Activated T-cell treated with anti-CD3 and anti-CD28 coated beads for 24 hours (primary cell): ENCODE measurements around the gene DEFB121.
"Not testable (repeated sequence)": the region's sequence is repeated elsewhere in the genome, so short reads cannot be mapped to it uniquely, and the experiment has no call there.

ENCODE experiments used
- DNase-seq: peaks from one replicate; pipeline ENCODE4 v3.0.0-alpha.2; 2020; ENCODE audit warnings: low read depth

DEFB121 gene

GRCh38 chr20:31406115-31406514 is at the start of gene DEFB121:
DEFB121 (minus strand) TSS chr20:31406215; CDS start chr20:31406152, 63 bp downstream.
- DNase-seq = no peak

GRCh38 chr20:31454361-31454760 is 48.3 kb upstream of the DEFB121 start:
- DNase-seq = no peak

GRCh38 chr20:31452575-31452974 is 46.6 kb upstream of the DEFB121 start:
- no peak for DNase-seq

- no peak for DNase-seq
Observed at GRCh38 chr20:31449511-31450414, 43.7 kb upstream of the DEFB121 start.

GRCh38 chr20:31446084-31446819 is 40.2 kb upstream of the DEFB121 start:
- no peak for DNase-seq

- no peak for DNase-seq
Observed at GRCh38 chr20:31440012-31440659, 34.1 kb upstream of the DEFB121 start, which contains the start of gene DEFB123. DEFB123 (plus strand) TSS chr20:31440632; CDS start chr20:31440699, 67 bp downstream.

GRCh38 chr20:31430568-31431115 is 24.6 kb upstream of the DEFB121 start:
- DNase-seq = no peak

- not testable (repeated sequence) for DNase-seq
Observed at GRCh38 chr20:31427576-31427975, 21.6 kb upstream of the DEFB121 start.

GRCh38 chr20:31426891-31427551 is 21.0 kb upstream of the DEFB121 start:
- DNase-seq = not testable (repeated sequence)

- no peak for DNase-seq
Observed at GRCh38 chr20:31425797-31426196, 19.8 kb upstream of the DEFB121 start.

GRCh38 chr20:31418307-31418706 is 12.3 kb upstream of the DEFB121 start:
- no peak for DNase-seq

GRCh38 chr20:31415653-31416052 is 9.6 kb upstream of the DEFB121 start:
- no peak for DNase-seq

- DNase-seq = no peak
Observed at GRCh38 chr20:31414381-31414780, 8.4 kb upstream of the DEFB121 start.

- DNase-seq = no peak
Observed at GRCh38 chr20:31410011-31410410, 4.0 kb upstream of the DEFB121 start.

GRCh38 chr20:31403886-31404285 is 2.1 kb downstream of the DEFB121 start:
- no peak for DNase-seq

GRCh38 chr20:31394900-31395299 is 11.1 kb downstream of the DEFB121 start:
- no peak for DNase-seq

- no peak for DNase-seq
Observed at GRCh38 chr20:31392836-31393235, 13.2 kb downstream of the DEFB121 start.

- DNase-seq = no peak
Observed at GRCh38 chr20:31390490-31390889, 15.5 kb downstream of the DEFB121 start, which contains the start of gene DEFB119. DEFB119 (minus strand) TSS chr20:31390590; CDS start chr20:31390483, 107 bp downstream.

GRCh38 chr20:31374346-31374745 is 31.7 kb downstream of the DEFB121 start:
- no peak for DNase-seq

- DNase-seq = no peak
Observed at GRCh38 chr20:31368301-31368700, 37.7 kb downstream of the DEFB121 start, which contains the start of gene DEFB118. DEFB118 (plus strand) TSS chr20:31368601; CDS start chr20:31368651, 50 bp downstream.

GRCh38 chr20:31364272-31364671 is 41.7 kb downstream of the DEFB121 start:
- DNase-seq = not testable (repeated sequence)
